DOHH2 (cell line): ENCODE data around the gene SCAF4.

Experiments
- H3F3A ChIP-seq: fragments of 200-600 bp; sonication (generic), shearing (Covaris generic); 2 replicates; pipeline ENCODE4 v1.6.0; 2016; ENCODE audit warnings: antibody characterized with exemption, mild to moderate bottlenecking; ENCODE audit not compliant: control insufficient read depth, insufficient read depth
- H3K27ac ChIP-seq: fragments of 200-600 bp; sonication (generic); 2 replicates; pipeline ENCODE4 v1.5.1; 2014; ENCODE audit warnings: low read depth, mild to moderate bottlenecking, low read length, moderate library complexity
- H3K27me3 ChIP-seq: fragments of 200-600 bp; sonication (generic); 2 replicates; pipeline ENCODE4 v1.6.1; 2014; ENCODE audit warnings: mild to moderate bottlenecking, low read length, mixed read lengths; ENCODE audit not compliant: control insufficient read depth
- H3K36me3 ChIP-seq: fragments of 200-600 bp; sonication (generic); 2 replicates; pipeline ENCODE4 v1.6.1; 2014; ENCODE audit warnings: mild to moderate bottlenecking, low read length, moderate library complexity, mixed read lengths; ENCODE audit not compliant: control insufficient read depth
- H3K4me1 ChIP-seq: fragments of 200-600 bp; sonication (generic); 2 replicates; pipeline ENCODE4 v1.6.1; 2014; ENCODE audit warnings: mild to moderate bottlenecking, low read length, mixed read lengths; ENCODE audit not compliant: control insufficient read depth
- H3K4me2 ChIP-seq: fragments of 200-600 bp; sonication (generic); 2 replicates; pipeline ENCODE4 v1.6.0; 2014; ENCODE audit warnings: mild to moderate bottlenecking, low read length, moderate library complexity
- H3K4me3 ChIP-seq: fragments of 200-600 bp; sonication (generic); 2 replicates; pipeline ENCODE4 v1.5.1; 2014; ENCODE audit warnings: mild to moderate bottlenecking, low read length, mixed read lengths
- H3K79me2 ChIP-seq: fragments of 200-600 bp; sonication (generic); 2 replicates; pipeline ENCODE4 v1.6.1; 2014; ENCODE audit warnings: mild to moderate bottlenecking, low read length, mixed read lengths; ENCODE audit not compliant: control insufficient read depth
- H3K9me2 ChIP-seq: fragments of 200-600 bp; sonication (generic); replicated peaks from 2 replicates; pipeline ENCODE4 v1.6.1; 2014; ENCODE audit warnings: mild to moderate bottlenecking, low read length, mixed read lengths; ENCODE audit not compliant: control insufficient read depth
- H3K9me3 ChIP-seq: fragments of 200-600 bp; sonication (generic); 2 replicates; pipeline ENCODE4 v1.6.1; 2014; ENCODE audit warnings: antibody characterized with exemption, low read length, mixed read lengths; ENCODE audit not compliant: control insufficient read depth, insufficient read depth
- H4K20me1 ChIP-seq: fragments of 200-600 bp; sonication (generic); 2 replicates; pipeline ENCODE4 v1.6.0; 2014; ENCODE audit warnings: low read depth, mild to moderate bottlenecking, antibody characterized with exemption, low read length, moderate library complexity; ENCODE audit not compliant: control insufficient read depth, insufficient read depth
- EZH2phosphoT487 ChIP-seq: fragments of 200-600 bp; sonication (generic); IDR thresholded peaks from 2 replicates; pipeline ENCODE4 v1.6.1; 2017; ENCODE audit warnings: borderline replicate concordance, mild to moderate bottlenecking, antibody characterized with exemption, low read length, moderate library complexity, mixed read lengths
- TF ChIP-seq, protein P1 (sequence below): fragments of 200-600 bp; sonication (generic); IDR thresholded peaks from one replicate; pipeline ENCODE4 v1.5.1; 2014; ENCODE audit warnings: antibody characterized with exemption, mild to moderate bottlenecking, low read depth, low read length; ENCODE audit not compliant: poor library complexity, severe bottlenecking

The SCAF4 gene

GRCh38 chr21:31711745-31712285 lies 20.1 kb downstream of the SCAF4 start:
- H3K4me3 ChIP-seq, result no peak overlapping the region
- peaks cover 68% of the 10 kb centered on the region for H4K20me1 ChIP-seq
- H3K27ac ChIP-seq, result no peak overlapping the region
- H3K36me3 ChIP-seq, result peaks cover 38% of the 10 kb centered on the region
- H3K4me2 ChIP-seq, result no peak overlapping the region
- TF ChIP-seq, protein P1, sequence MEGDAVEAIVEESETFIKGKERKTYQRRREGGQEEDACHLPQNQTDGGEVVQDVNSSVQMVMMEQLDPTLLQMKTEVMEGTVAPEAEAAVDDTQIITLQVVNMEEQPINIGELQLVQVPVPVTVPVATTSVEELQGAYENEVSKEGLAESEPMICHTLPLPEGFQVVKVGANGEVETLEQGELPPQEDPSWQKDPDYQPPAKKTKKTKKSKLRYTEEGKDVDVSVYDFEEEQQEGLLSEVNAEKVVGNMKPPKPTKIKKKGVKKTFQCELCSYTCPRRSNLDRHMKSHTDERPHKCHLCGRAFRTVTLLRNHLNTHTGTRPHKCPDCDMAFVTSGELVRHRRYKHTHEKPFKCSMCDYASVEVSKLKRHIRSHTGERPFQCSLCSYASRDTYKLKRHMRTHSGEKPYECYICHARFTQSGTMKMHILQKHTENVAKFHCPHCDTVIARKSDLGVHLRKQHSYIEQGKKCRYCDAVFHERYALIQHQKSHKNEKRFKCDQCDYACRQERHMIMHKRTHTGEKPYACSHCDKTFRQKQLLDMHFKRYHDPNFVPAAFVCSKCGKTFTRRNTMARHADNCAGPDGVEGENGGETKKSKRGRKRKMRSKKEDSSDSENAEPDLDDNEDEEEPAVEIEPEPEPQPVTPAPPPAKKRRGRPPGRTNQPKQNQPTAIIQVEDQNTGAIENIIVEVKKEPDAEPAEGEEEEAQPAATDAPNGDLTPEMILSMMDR, result no peak
- no peaks in the 10 kb centered on the region for H3K27me3 ChIP-seq
- peaks cover 100% of the 10 kb centered on the region for H3K79me2 ChIP-seq
- H3K9me2 ChIP-seq, result no peaks in the 10 kb centered on the region
- H3F3A ChIP-seq, result peaks cover 3% of the 10 kb centered on the region; the same call in 1 of the 2 replicates
- peaks cover 79% of the 10 kb centered on the region for H3K4me1 ChIP-seq
- no peaks in the 10 kb centered on the region for H3K9me3 ChIP-seq

DNA sequence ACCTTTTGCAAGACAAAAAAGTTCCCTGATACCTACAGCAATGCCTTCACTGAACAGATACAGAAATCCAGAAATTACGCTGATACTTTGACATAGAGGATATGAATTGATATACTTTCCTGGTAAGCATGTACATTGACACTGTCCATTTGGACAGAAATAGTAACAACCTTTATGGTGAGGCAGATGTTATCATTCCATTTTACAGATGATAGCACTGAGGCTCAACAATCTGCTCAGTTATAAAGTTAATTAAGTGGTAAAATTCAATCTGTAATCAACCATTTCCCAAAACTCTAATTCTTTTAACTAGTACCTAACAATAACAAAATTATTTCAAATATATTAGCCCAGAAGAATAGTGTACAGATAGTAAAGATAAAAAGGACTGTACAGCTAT lies 20.6 kb downstream of the SCAF4 start:
- Histone ChIP-seq H3K4me3 (no peak overlapping the region), H3K9me3 (no peaks in the 10 kb centered on the region), H3K9me2 (no peaks in the 10 kb centered on the region), H3K27me3 (no peaks in the 10 kb centered on the region), H3K4me1 (peaks cover 74% of the 10 kb centered on the region), H3K4me2 (no peak overlapping the region), H4K20me1 (peaks cover 67% of the 10 kb centered on the region), H3K36me3 (peaks cover 43% of the 10 kb centered on the region), H3K79me2 (peaks cover 100% of the 10 kb centered on the region), H3F3A (peaks cover 3% of the 10 kb centered on the region; the same call in 1 of the 2 replicates), H3K27ac (no peak overlapping the region)
- TF ChIP-seq EZH2phosphoT487, result no peak
- TF ChIP-seq, protein P1, result no peak

DNA sequence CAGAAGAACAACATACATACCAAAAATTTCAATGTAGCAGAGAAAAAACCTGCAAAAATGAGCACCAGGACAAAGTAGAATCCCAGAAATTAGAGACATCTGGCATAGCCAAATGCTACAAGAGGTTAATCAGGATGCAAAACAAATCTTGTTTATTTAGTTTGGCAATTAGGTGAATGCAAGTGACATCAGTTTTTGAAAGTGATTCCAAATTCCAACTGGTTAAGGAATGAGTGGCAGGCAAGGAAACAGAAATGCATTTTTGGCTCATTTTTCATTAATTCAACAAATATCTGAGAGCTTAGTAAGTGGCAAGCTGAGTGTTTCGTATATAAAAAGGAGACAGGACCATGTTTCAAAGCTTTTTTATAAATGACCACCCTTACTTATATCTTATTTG lies 21.3 kb downstream of the SCAF4 start:
- H3K79me2 ChIP-seq, result peaks cover 100% of the 10 kb centered on the region
- H3K9me3 ChIP-seq, result no peaks in the 10 kb centered on the region
- no peak overlapping the region for H3K27ac ChIP-seq

More for the DNA sequence above, 21.3 kb downstream of the SCAF4 start:
- Histone ChIP-seq H4K20me1 (peaks cover 63% of the 10 kb centered on the region), H3K4me3 (no peak overlapping the region), H3K4me2 (no peak overlapping the region), H3K9me2 (no peaks in the 10 kb centered on the region), H3K4me1 (peaks cover 67% of the 10 kb centered on the region), H3F3A (no peaks in the 10 kb centered on the region), H3K36me3 (peaks cover 46% of the 10 kb centered on the region), H3K27me3 (no peaks in the 10 kb centered on the region)
- TF ChIP-seq EZH2phosphoT487, result no peak
- TF ChIP-seq, protein P1, result no peak
